NCI-H460 (cell line): ENCODE measurements around the gene EPX. TPM values are rescaled to one million over a fixed set of nuclear protein-coding genes. Genes with fewer than 3 reads are reported as not detected.

Source experiments
- DNase-seq: peaks from one replicate; pipeline ENCODE4 v3.0.0-alpha.2; 2016; ENCODE audit warnings: low read depth; ENCODE audit errors: extremely low read depth
- total RNA-seq: library from RNA; depleted of rRNA; stranded (reverse); fragments of >200 nt; shearing (Covaris generic); gene quantifications from 2 replicates; pipeline ENCODE4 v1.2.3, GENCODE V29; 2014

Gene EPX
- total RNA-seq, 1 experiment from 2014 or later = not detected

GRCh38 chr17:58219007-58219788, 26.7 kb downstream of the EPX start, which contains the start of gene MKS1:
TSS of gene MKS1 (minus strand) at chr17:58219255. CDS start at chr17:58219230, 25 bp downstream.
- peak; percentile 89 for DNase-seq

GRCh38 chr17:58219789-58220183, 27.3 kb downstream of the EPX start:
- no peak for DNase-seq

- DNase-seq = no peak
These were observed 31.8 kb downstream of the EPX start for GRCh38 chr17:58224315-58224714.

- DNase-seq = no peak
These were observed 35.2 kb downstream of the EPX start for GRCh38 chr17:58227733-58228132.

- no peak for DNase-seq
These were observed 36.2 kb downstream of the EPX start for GRCh38 chr17:58228679-58229078.

- DNase-seq = no peak
These were observed 36.9 kb downstream of the EPX start for GRCh38 chr17:58229384-58229783.

GRCh38 chr17:58229881-58230280, 37.4 kb downstream of the EPX start:
- DNase-seq = no peak

- no peak for DNase-seq
These were observed 39.1 kb downstream of the EPX start for GRCh38 chr17:58231641-58232040.

GRCh38 chr17:58232707-58233156, 40.2 kb downstream of the EPX start:
- DNase-seq = no peak

GRCh38 chr17:58233543-58233942, 41.0 kb downstream of the EPX start:
- DNase-seq = no peak

GRCh38 chr17:58234512-58234911, 42.0 kb downstream of the EPX start:
- DNase-seq = no peak

GRCh38 chr17:58235821-58236220, 43.3 kb downstream of the EPX start:
- no peak for DNase-seq

- DNase-seq = no peak
These were observed 43.9 kb downstream of the EPX start for GRCh38 chr17:58236394-58236793.

- DNase-seq = no peak
These were observed 45.7 kb downstream of the EPX start, which contains the start of gene LPO for GRCh38 chr17:58238147-58238634. TSS of gene LPO (plus strand) at chr17:58238584. CDS start at chr17:58242980, 4,396 bp downstream.

GRCh38 chr17:58239987-58240386, 47.5 kb downstream of the EPX start:
- DNase-seq = no peak

GRCh38 chr17:58242171-58242784, 49.8 kb downstream of the EPX start:
- no peak for DNase-seq

GRCh38 chr17:58244963-58245362, 52.4 kb downstream of the EPX start:
- no peak for DNase-seq

- no peak for DNase-seq
These were observed 53.0 kb downstream of the EPX start for GRCh38 chr17:58245428-58246103.

GRCh38 chr17:58246104-58246740, 53.7 kb downstream of the EPX start:
- no peak for DNase-seq

GRCh38 chr17:58246781-58247180, 54.3 kb downstream of the EPX start:
- no peak for DNase-seq
